Choroid plexus epithelial cell (primary cell): ENCODE measurements around the gene NPIPA1.
"Not testable (repeated sequence)": the region's sequence is repeated elsewhere in the genome, so short reads cannot be mapped to it uniquely, and the experiment has no call there.

Source experiments
- DNase-seq: peaks from one replicate; pipeline ENCODE4 v3.0.0-alpha.2; 2010; ENCODE audit warnings: low read depth
- H3K4me3 ChIP-seq: 2 replicates; pipeline ENCODE4 v1.5.1; 2011; ENCODE audit warnings: low read depth, mild to moderate bottlenecking, control low read depth, low read length, moderate library complexity
- CTCF ChIP-seq: conservative IDR thresholded peaks from 2 replicates; pipeline ENCODE4 v1.5.1; 2011; ENCODE audit warnings: low read depth, mild to moderate bottlenecking, control low read depth, inconsistent platforms, low read length, moderate library complexity

The NPIPA1 gene

DNA sequence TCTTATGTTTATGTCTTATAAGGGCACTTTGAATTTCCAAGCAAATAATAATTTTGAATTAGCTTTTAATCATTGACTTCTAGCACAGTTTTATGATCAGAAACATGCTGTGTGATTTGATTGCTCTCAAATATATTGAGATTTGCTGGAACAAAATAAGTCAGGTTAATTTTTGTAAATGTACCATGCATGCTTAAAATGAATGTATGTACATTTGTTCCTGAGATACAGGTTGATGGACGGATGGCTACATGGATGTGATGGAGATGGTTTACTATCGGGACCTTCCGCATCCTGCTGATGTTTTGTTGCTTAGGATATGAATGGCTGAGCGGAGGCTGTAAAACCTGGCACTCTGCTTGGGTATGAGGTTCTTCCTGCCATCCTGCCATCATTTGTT, at the start of gene NPIPA1:
Gene NPIPA1, plus strand, starts transcription at position 301 of the 400 bp plus-strand sequence. Its CDS starts 0 bp downstream, at position 301.
- not testable (repeated sequence) for DNase-seq, H3K4me3 ChIP-seq

GRCh38 chr16:14892111-14892510, 45.1 kb upstream of the NPIPA1 start:
- not testable (repeated sequence) for H3K4me3 ChIP-seq

GRCh38 chr16:14895382-14895781, 41.9 kb upstream of the NPIPA1 start:
- DNase-seq, result not testable (repeated sequence)

More at GRCh38 chr16:14892111-14892510, 45.1 kb upstream of the NPIPA1 start:
- DNase-seq, result not testable (repeated sequence)

GRCh38 chr16:14896023-14896422, 41.2 kb upstream of the NPIPA1 start:
- DNase-seq, H3K4me3 ChIP-seq: not testable (repeated sequence)

More at GRCh38 chr16:14895382-14895781, 41.9 kb upstream of the NPIPA1 start:
- not testable (repeated sequence) for H3K4me3 ChIP-seq

DNA sequence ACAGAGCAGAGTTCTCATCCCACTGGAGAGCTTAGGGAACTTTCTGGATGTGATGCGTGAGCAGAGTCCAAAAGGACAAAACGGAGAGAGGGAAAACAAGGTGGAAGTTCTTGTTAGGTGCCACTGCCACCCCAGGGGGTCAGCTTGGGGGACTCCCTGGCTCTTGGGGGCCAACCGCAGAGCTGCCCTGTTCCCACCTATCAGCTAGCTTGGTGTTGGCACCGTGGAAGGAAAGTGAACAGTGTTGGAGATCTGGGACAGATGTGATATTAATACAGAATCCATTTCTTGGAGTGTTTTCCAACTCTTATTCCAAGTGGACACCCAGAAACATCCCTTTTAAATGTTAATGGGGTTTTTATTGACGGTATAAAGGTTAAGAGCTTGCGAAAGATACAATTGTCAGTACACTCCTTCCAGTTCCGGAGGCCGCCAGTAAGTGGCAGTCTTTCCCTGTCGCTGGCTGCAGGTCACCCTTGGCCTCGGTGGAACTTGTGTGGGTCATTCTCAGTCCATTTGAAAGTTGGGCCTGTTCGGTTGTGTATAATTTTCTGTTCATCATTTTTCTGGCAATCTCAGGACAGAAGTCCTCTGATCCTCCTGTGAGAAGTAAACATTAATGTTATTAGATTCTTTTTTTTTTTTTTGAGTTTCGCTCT, 40.1 kb upstream of the NPIPA1 start:
- not testable (repeated sequence) for DNase-seq, H3K4me3 ChIP-seq
- peak; percentile 19 for TF ChIP-seq CTCF

- H3K4me3 ChIP-seq, DNase-seq: not testable (repeated sequence)
Measured at GRCh38 chr16:14898162-14898561, 39.1 kb upstream of the NPIPA1 start.

- DNase-seq, H3K4me3 ChIP-seq: not testable (repeated sequence)
Measured at GRCh38 chr16:14903191-14903957, 33.9 kb upstream of the NPIPA1 start.

DNA sequence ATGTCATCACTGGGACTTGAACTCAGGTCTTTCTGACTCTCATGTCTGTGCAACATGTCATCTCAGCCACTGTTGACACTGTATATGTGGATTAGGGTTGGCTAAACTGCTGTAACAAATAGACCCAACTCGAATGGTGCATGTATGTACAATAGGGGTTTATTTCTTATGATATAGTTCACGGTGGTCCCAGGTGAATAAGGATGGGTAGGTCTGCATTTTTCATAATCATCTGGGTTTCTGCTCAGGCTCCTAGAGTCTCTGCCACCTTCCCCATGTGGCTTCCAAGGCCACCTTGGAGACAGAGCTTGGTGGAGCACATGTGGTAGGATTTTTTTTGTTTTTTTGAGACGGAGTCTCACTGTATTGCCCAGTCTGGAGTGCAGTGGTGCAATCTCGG, 27.5 kb upstream of the NPIPA1 start:
- not testable (repeated sequence) for DNase-seq, H3K4me3 ChIP-seq

GRCh38 chr16:14910833-14911629, 26.2 kb upstream of the NPIPA1 start:
- DNase-seq, H3K4me3 ChIP-seq: not testable (repeated sequence)

DNA sequence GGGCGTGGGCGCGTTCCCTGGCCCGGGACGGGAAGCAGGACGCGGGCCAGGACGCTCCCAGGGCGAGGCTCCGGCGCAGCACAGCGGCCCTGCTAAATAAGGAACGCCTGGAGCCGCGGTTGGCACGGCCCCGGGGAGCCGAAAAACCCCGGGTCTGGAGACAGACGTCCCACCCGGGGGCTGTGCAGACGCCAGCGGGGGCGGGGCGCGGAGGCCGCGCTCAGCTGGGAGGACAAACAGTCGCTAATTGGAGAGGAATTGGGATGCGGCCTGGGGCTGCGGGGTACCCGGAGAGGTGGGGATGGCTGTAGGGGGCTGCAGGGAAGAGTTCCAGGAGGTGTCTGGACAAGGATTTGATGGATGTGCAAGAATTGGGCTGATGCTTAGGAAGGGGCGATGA, 25.3 kb upstream of the NPIPA1 start:
- DNase-seq, result not testable (repeated sequence)

DNA sequence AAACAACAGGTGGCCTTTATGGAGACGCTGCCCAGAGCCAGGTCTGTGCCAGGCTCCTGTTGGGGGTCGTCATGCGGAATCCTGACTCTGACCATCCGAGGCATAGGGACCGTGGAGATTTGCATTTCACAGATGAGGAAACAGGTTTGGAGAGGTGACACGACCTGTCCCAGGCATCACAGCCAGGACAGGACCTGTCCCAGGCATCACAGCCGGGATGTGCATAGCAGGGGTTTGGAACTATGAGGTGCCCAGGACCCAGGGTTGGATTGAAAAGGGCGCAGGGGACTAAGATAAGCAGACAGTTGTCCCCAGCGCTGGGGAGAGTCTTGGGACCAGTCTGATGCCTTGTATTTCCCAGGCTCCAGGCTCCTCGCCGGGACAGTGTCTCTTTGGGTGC, 24.7 kb upstream of the NPIPA1 start:
- H3K4me3 ChIP-seq, DNase-seq: not testable (repeated sequence)

More for the DNA sequence above, 25.3 kb upstream of the NPIPA1 start:
- H3K4me3 ChIP-seq, result peak overlapping the region; percentile 56

- DNase-seq, H3K4me3 ChIP-seq: not testable (repeated sequence)
Measured at GRCh38 chr16:14918504-14918903, 18.7 kb upstream of the NPIPA1 start.

GRCh38 chr16:14919837-14920600, 17.2 kb upstream of the NPIPA1 start:
- DNase-seq, H3K4me3 ChIP-seq: not testable (repeated sequence)

- DNase-seq, H3K4me3 ChIP-seq: not testable (repeated sequence)
Measured at GRCh38 chr16:14922285-14922684, 15.0 kb upstream of the NPIPA1 start.

- not testable (repeated sequence) for H3K4me3 ChIP-seq, DNase-seq
Measured at GRCh38 chr16:14922968-14923367, 14.3 kb upstream of the NPIPA1 start.

DNA sequence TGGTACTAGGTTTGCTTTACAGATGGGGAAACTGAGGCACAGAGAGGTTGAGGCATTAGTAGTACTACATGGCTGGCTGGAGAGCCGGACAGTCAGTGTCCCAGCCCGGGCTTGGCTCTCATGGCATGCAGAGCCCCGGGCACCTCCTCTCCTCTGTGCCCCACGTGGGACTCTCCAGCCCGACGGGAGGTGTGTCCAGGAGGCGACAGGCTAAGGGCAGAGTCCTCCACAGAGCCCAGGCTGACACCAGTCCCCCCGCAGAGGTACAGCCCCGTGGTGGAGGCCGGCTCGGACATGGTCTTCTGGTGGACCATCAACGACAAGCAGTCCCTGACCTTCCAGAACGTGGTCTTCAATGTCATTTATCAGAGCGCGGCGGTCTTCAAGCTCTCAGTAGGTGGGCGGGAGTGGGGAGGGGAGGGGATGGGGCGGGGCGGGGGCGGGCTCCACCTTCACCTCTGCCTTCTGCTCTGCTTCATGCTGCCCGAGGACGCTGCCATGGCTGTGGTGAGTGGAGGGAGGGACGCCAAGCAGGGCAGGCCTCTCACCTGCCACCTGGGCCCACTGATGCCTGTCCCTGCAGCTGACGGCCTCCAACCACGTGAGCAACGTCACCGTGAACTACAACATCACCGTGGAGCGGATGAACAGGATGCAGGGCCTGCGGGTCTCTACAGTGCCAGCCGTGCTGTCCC, 13.7 kb upstream of the NPIPA1 start:
- not testable (repeated sequence) for DNase-seq, H3K4me3 ChIP-seq

DNA sequence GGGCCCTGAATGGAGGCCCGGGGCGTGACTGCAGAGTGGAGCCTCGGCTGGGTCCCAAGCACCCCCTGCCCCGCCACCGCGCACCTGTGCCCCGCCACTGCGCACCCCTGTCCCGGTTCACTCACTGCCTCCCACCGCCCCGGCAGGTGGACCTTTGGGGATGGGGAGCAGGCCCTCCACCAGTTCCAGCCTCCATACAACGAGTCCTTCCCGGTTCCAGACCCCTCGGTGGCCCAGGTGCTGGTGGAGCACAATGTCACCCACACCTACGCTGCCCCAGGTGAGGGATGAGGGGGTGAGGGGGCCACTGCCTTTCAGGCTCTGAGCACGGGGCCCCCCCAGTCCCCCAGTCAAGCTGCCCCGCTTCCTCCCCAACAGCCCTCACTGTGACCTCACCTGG, 12.9 kb upstream of the NPIPA1 start:
- not testable (repeated sequence) for H3K4me3 ChIP-seq, DNase-seq
